Astrocyte (in vitro differentiated cells and primary cell): ENCODE measurements around the gene SLCO3A1. TPM values are rescaled to one million over a fixed set of nuclear protein-coding genes. Genes with fewer than 3 reads are reported as not detected.

ENCODE experiments used
- DNase-seq: peaks from one replicate; pipeline ENCODE4 v3.0.0-alpha.2; 2010; ENCODE audit warnings: low read depth
- FAIRE-seq: peaks from 2 replicates; lab custom pipeline; 2011; peaks lifted over from hg19 to GRCh38; lab: Jason Lieb, UNC
- H2AFZ ChIP-seq: 2 replicates; pipeline ENCODE4 v1.6.0; 2012; ENCODE audit warnings: low read depth, low read length, inconsistent platforms
- H3K27ac ChIP-seq: 2 replicates; pipeline ENCODE4 v1.5.1; 2011; ENCODE audit warnings: low read depth, low read length, inconsistent platforms
- H3K27me3 ChIP-seq: 2 replicates; pipeline ENCODE4 v1.6.0; 2011; ENCODE audit warnings: low read length, inconsistent platforms; ENCODE audit not compliant: insufficient read depth
- H3K36me3 ChIP-seq: 2 replicates; pipeline ENCODE4 v1.5.1; 2011; ENCODE audit warnings: low read length, inconsistent platforms; ENCODE audit not compliant: insufficient read depth
- H3K4me1 ChIP-seq: 2 replicates; pipeline ENCODE4 v1.5.1; 2011; ENCODE audit warnings: low read length, inconsistent platforms; ENCODE audit not compliant: insufficient read depth
- H3K4me2 ChIP-seq: 2 replicates; pipeline ENCODE4 v1.6.0; 2012; ENCODE audit warnings: low read length, inconsistent platforms
- H3K4me3 ChIP-seq: 2 replicates; pipeline ENCODE4 v1.5.1; 2011; ENCODE audit warnings: low read depth, mild to moderate bottlenecking, low read length, inconsistent platforms; ENCODE audit not compliant: insufficient read depth
- H3K79me2 ChIP-seq: 2 replicates; pipeline ENCODE4 v1.6.0; 2012; ENCODE audit warnings: mild to moderate bottlenecking, low read length, inconsistent platforms; ENCODE audit not compliant: insufficient read depth
- H3K9ac ChIP-seq: 2 replicates; pipeline ENCODE4 v1.6.0; 2012; ENCODE audit warnings: mild to moderate bottlenecking, low read length, inconsistent platforms
- H3K9me3 ChIP-seq: 2 replicates; pipeline ENCODE4 v1.5.1; 2012; ENCODE audit warnings: low read depth, mild to moderate bottlenecking, low read length, inconsistent platforms; ENCODE audit not compliant: insufficient read depth
- H4K20me1 ChIP-seq: 2 replicates; pipeline ENCODE4 v1.6.0; 2012; ENCODE audit warnings: low read length, inconsistent platforms; ENCODE audit not compliant: insufficient read depth
- H3K27ac Mint-ChIP-seq: one replicate; pipeline ENCODE4 v1.8.0; 2021; ENCODE audit warnings: mild to moderate bottlenecking, mixed read lengths; ENCODE audit not compliant: unreplicated experiment
- H3K27me3 Mint-ChIP-seq: one replicate; pipeline ENCODE4 v1.8.0; 2021; ENCODE audit warnings: low read depth, mixed read lengths; ENCODE audit not compliant: unreplicated experiment
- H3K36me3 Mint-ChIP-seq: one replicate; pipeline ENCODE4 v1.8.0; 2021; ENCODE audit warnings: low read depth, mixed read lengths; ENCODE audit not compliant: unreplicated experiment
- H3K4me1 Mint-ChIP-seq: one replicate; pipeline ENCODE4 v1.8.0; 2021; ENCODE audit warnings: low read depth, mixed read lengths; ENCODE audit not compliant: unreplicated experiment
- H3K4me3 Mint-ChIP-seq: one replicate; pipeline ENCODE4 v1.8.0; 2021; ENCODE audit warnings: mild to moderate bottlenecking, moderate library complexity, mixed read lengths; ENCODE audit not compliant: unreplicated experiment
- H3K9me3 Mint-ChIP-seq: one replicate; pipeline ENCODE4 v1.8.0; 2021; ENCODE audit warnings: mild to moderate bottlenecking, mixed read lengths; ENCODE audit not compliant: unreplicated experiment
- EZH2 ChIP-seq: IDR thresholded peaks from 2 replicates; pipeline ENCODE4 v1.6.1; 2012; ENCODE audit warnings: mild to moderate bottlenecking, low read length, inconsistent platforms; ENCODE audit not compliant: insufficient read depth
- total RNA-seq: library from RNA; stranded (reverse); gene quantifications from 2 replicates; pipeline ENCODE4 v1.2.1, GENCODE V29; 2021
- TF ChIP-seq, protein P1 (sequence below): IDR thresholded peaks from 2 replicates; pipeline ENCODE4 v1.5.1; 2011; ENCODE audit warnings: low read depth, mild to moderate bottlenecking, inconsistent platforms, low read length, moderate library complexity; ENCODE audit not compliant: insufficient read depth

Gene SLCO3A1
- total RNA-seq, 1 donor from 2014 or later, result 9.4 TPM

- Histone ChIP-seq H3K9me3 (no peaks in the 10 kb centered on the region), H2AFZ (no peak overlapping the region), H3K4me3 (no peak overlapping the region), H3K27ac (peak overlapping the region; percentile 8), H3K4me2 (no peak overlapping the region), H3K79me2 (no peaks in the 10 kb centered on the region), H4K20me1 (no peaks in the 10 kb centered on the region), H3K36me3 (no peaks in the 10 kb centered on the region), H3K4me1 (peaks cover 4% of the 10 kb centered on the region), H3K27me3 (no peaks in the 10 kb centered on the region), H3K9ac (no peak overlapping the region)
- Mint-ChIP-seq H3K4me1 (no peaks in the 10 kb centered on the region), H3K9me3 (no peaks in the 10 kb centered on the region), H3K4me3 (no peak overlapping the region), H3K27ac (no peak overlapping the region), H3K36me3 (no peaks in the 10 kb centered on the region), H3K27me3 (peaks cover 6% of the 10 kb centered on the region)
- FAIRE-seq (no peak), DNase-seq (peak; percentile 89)
- TF ChIP-seq, protein P1, sequence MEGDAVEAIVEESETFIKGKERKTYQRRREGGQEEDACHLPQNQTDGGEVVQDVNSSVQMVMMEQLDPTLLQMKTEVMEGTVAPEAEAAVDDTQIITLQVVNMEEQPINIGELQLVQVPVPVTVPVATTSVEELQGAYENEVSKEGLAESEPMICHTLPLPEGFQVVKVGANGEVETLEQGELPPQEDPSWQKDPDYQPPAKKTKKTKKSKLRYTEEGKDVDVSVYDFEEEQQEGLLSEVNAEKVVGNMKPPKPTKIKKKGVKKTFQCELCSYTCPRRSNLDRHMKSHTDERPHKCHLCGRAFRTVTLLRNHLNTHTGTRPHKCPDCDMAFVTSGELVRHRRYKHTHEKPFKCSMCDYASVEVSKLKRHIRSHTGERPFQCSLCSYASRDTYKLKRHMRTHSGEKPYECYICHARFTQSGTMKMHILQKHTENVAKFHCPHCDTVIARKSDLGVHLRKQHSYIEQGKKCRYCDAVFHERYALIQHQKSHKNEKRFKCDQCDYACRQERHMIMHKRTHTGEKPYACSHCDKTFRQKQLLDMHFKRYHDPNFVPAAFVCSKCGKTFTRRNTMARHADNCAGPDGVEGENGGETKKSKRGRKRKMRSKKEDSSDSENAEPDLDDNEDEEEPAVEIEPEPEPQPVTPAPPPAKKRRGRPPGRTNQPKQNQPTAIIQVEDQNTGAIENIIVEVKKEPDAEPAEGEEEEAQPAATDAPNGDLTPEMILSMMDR, result no peak
- TF ChIP-seq EZH2, result no peak
These were observed 167.3 kb downstream of the SLCO3A1 start for GRCh38 chr15:92020804-92021203.

- H4K20me1 ChIP-seq, result no peaks in the 10 kb centered on the region
- no peaks in the 10 kb centered on the region for H3K79me2 ChIP-seq
- Mint-ChIP-seq H3K4me3 (no peak overlapping the region), H3K9me3 (no peaks in the 10 kb centered on the region), H3K27me3 (peaks cover 6% of the 10 kb centered on the region), H3K27ac (no peak overlapping the region), H3K4me1 (no peaks in the 10 kb centered on the region), H3K36me3 (no peaks in the 10 kb centered on the region)
- peaks cover 4% of the 10 kb centered on the region for H3K4me1 ChIP-seq
- H3K27ac ChIP-seq, result no peak overlapping the region
- no peak overlapping the region for H2AFZ ChIP-seq
- no peak overlapping the region for H3K9ac ChIP-seq
- no peak overlapping the region for H3K4me3 ChIP-seq
- TF ChIP-seq, protein P1, result no peak
- TF ChIP-seq EZH2, result no peak
- H3K27me3 ChIP-seq, result no peaks in the 10 kb centered on the region
- FAIRE-seq, result no peak
- no peak for DNase-seq
- H3K9me3 ChIP-seq, result no peaks in the 10 kb centered on the region
- H3K4me2 ChIP-seq, result no peak overlapping the region
- no peaks in the 10 kb centered on the region for H3K36me3 ChIP-seq
These were observed 168.3 kb downstream of the SLCO3A1 start for GRCh38 chr15:92021792-92022191.

DNA sequence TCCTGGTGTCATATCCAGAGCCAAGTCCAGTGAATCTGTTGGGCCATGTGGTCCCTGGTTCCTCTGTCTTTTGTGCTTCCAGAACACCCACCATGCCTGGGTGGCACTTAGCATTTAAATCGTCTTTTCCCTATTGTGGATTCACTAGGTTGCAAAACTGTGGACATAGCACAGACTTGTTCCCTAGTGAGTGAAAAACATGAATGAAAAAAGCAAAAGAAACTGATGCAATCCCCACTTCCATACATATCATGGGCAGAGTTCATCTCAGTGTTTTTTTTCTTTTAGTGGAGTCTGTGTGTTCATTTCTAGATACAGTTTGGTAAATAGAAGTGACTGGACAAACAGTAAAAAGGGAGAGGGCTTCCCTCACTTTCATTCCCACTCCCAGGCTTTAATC, 170.5 kb downstream of the SLCO3A1 start:
- Mint-ChIP-seq H3K4me3 (no peak overlapping the region), H3K9me3 (no peaks in the 10 kb centered on the region), H3K4me1 (no peaks in the 10 kb centered on the region), H3K36me3 (no peaks in the 10 kb centered on the region), H3K27ac (no peak overlapping the region), H3K27me3 (peaks cover 4% of the 10 kb centered on the region)
- no peak overlapping the region for H3K4me2 ChIP-seq
- H3K36me3 ChIP-seq, result no peaks in the 10 kb centered on the region
- H4K20me1 ChIP-seq, result no peaks in the 10 kb centered on the region
- no peaks in the 10 kb centered on the region for H3K9me3 ChIP-seq
- no peak overlapping the region for H3K4me3 ChIP-seq
- H3K4me1 ChIP-seq, result peaks cover 4% of the 10 kb centered on the region
- DNase-seq (no peak), FAIRE-seq (no peak)
- H2AFZ ChIP-seq, result no peak overlapping the region
- H3K9ac ChIP-seq, result no peak overlapping the region
- H3K27ac ChIP-seq, result no peak overlapping the region
- no peaks in the 10 kb centered on the region for H3K79me2 ChIP-seq
- TF ChIP-seq, protein P1, result no peak
- no peak for TF ChIP-seq EZH2
- no peaks in the 10 kb centered on the region for H3K27me3 ChIP-seq
